Thymus (tissue), 11 donors: Measurements from ENCODE around the gene MUC6. TPM values are rescaled to one million over a fixed set of nuclear protein-coding genes. Genes with fewer than 3 reads are reported as not detected.

Source experiments
- DNase-seq, 9 donors: peaks; one replicate each; pipeline ENCODE4 v3.0.0-alpha.2; 2013; ENCODE audit warnings: low spot score in 9 of 9, low read depth in 6 of 9, missing footprints in 1 of 9
- H3K27ac ChIP-seq, 2 donors: one replicate each; pipeline ENCODE4 v1.5.1; 2013; ENCODE audit warnings: control low read depth in 1 of 2, low read depth in 1 of 2, low read length in 1 of 2, mild to moderate bottlenecking in 1 of 2, moderate library complexity in 1 of 2
- H3K27me3 ChIP-seq, 2 donors: one replicate each; pipeline ENCODE4 v1.5.1; 2013; ENCODE audit warnings: low read length in 1 of 2; ENCODE audit not compliant: control insufficient read depth in 2 of 2, insufficient read depth in 1 of 2
- H3K36me3 ChIP-seq, 2 donors: one replicate each; pipeline ENCODE4 v1.5.1; 2013; ENCODE audit warnings: low read length in 1 of 2, mild to moderate bottlenecking in 1 of 2, moderate library complexity in 1 of 2; ENCODE audit not compliant: control insufficient read depth in 2 of 2, insufficient read depth in 2 of 2
- H3K4me1 ChIP-seq, 2 donors: one replicate each; pipeline ENCODE4 v1.5.1; 2013; ENCODE audit warnings: low read length in 2 of 2; ENCODE audit not compliant: control insufficient read depth in 2 of 2, insufficient read depth in 2 of 2
- H3K4me3 ChIP-seq, 2 donors: one replicate each; pipeline ENCODE4 v1.5.1; 2013; ENCODE audit warnings: low read length in 2 of 2, control low read depth in 1 of 2, mild to moderate bottlenecking in 1 of 2
- H3K9me3 ChIP-seq, 2 donors: one replicate each; pipeline ENCODE4 v1.5.1; 2013; ENCODE audit warnings: low read length in 1 of 2, mild to moderate bottlenecking in 1 of 2; ENCODE audit not compliant: control insufficient read depth in 2 of 2, insufficient read depth in 1 of 2
- WGBS: extraction: QIAGEN DNeasy Blood & Tissue Kit; methylation state at CpG from one replicate; pipeline ENCODE4 v1.1.7; 2013; 5-methylcytosine and 5-hydroxymethylcytosine counted together
- polyA plus RNA-seq: library from polyadenylated mRNA; stranded (reverse); fragments of 200-250 nt; gene quantifications from one replicate; pipeline ENCODE4 v1.2.3, GENCODE V29; 2013
- total RNA-seq: library from RNA; stranded (reverse); fragments of 120-200 nt; gene quantifications from one replicate; pipeline ENCODE4 v1.2.4, GENCODE V29; 2013
- donor health status: healthy.

Gene MUC6
- total and polyA plus RNA-seq, 2 donors = 0.16 to 0.19 TPM

GRCh38 chr11:971092-971690, 65.3 kb downstream of the MUC6 start:
- H3K4me1 ChIP-seq = peaks cover 13 to 15% of the 10 kb centered on the region in 2 donors
- DNase-seq = no peak
- H3K9me3 ChIP-seq = no peaks in the 10 kb centered on the region
- WGBS = 47% methylated on average over 12 of the region's 12 CpGs
- H3K4me3 ChIP-seq = no peak overlapping the region
- H3K27ac ChIP-seq = no peak overlapping the region
- no peaks in the 10 kb centered on the region for H3K27me3 ChIP-seq
- peaks cover 30 to 50% of the 10 kb centered on the region in 2 donors for H3K36me3 ChIP-seq

- Histone ChIP-seq H3K9me3 (no peaks in the 10 kb centered on the region), H3K4me3 (no peak overlapping the region), H3K36me3 (peaks cover 28 to 53% of the 10 kb centered on the region in 2 donors), H3K27ac (no peak overlapping the region), H3K27me3 (no peaks in the 10 kb centered on the region), H3K4me1 (peaks cover 13% of the 10 kb centered on the region in 2 donors)
- 24% methylated on average over 26 of the region's 26 CpGs for WGBS
- peak in 1 of 9 donors; percentile 38 for DNase-seq
Measured at GRCh38 chr11:970319-970871, 66.1 kb downstream of the MUC6 start.

- Histone ChIP-seq H3K9me3 (peaks cover 0 to 1% of the 10 kb centered on the region in 2 donors), H3K27me3 (no peaks in the 10 kb centered on the region), H3K4me1 (peaks cover 13% of the 10 kb centered on the region in 2 donors), H3K4me3 (no peak overlapping the region), H3K36me3 (peaks cover 28 to 53% of the 10 kb centered on the region in 2 donors), H3K27ac (no peak overlapping the region)
- peak in 1 of 9 donors; percentile 13 for DNase-seq
- WGBS = 62% methylated on average over 9 of the region's 9 CpGs
Measured at GRCh38 chr11:969651-970205, 66.8 kb downstream of the MUC6 start.

GRCh38 chr11:968822-969221, 67.7 kb downstream of the MUC6 start:
- Histone ChIP-seq H3K4me3 (no peak overlapping the region), H3K27ac (no peak overlapping the region), H3K27me3 (no peaks in the 10 kb centered on the region), H3K36me3 (peaks cover 33 to 51% of the 10 kb centered on the region in 2 donors), H3K4me1 (peaks cover 13% of the 10 kb centered on the region in 2 donors), H3K9me3 (peaks cover 0 to 8% of the 10 kb centered on the region in 2 donors)
- 97% methylated on average over 14 of the region's 14 CpGs for WGBS
- DNase-seq = no peak

- Histone ChIP-seq H3K9me3 (peaks cover 0 to 9% of the 10 kb centered on the region in 2 donors), H3K27me3 (no peaks in the 10 kb centered on the region), H3K27ac (no peak overlapping the region), H3K36me3 (peaks cover 37 to 50% of the 10 kb centered on the region in 2 donors), H3K4me3 (no peak overlapping the region), H3K4me1 (peaks cover 13% of the 10 kb centered on the region in 2 donors)
- WGBS = 94% methylated on average over 31 of the region's 31 CpGs
- DNase-seq = no peak
Measured at GRCh38 chr11:967995-968751, 68.3 kb downstream of the MUC6 start.

- H3K36me3 ChIP-seq = peaks cover 20 to 41% of the 10 kb centered on the region in 2 donors
- no peak for DNase-seq
- no peaks in the 10 kb centered on the region for H3K27me3 ChIP-seq
Measured at GRCh38 chr11:965206-965775, 71.2 kb downstream of the MUC6 start.

GRCh38 chr11:963852-964251, 72.7 kb downstream of the MUC6 start:
- Histone ChIP-seq H3K27ac (no peak overlapping the region), H3K4me1 (no peaks in the 10 kb centered on the region), H3K9me3 (peaks cover 0 to 9% of the 10 kb centered on the region in 2 donors), H3K4me3 (no peak overlapping the region), H3K36me3 (peaks cover 30 to 45% of the 10 kb centered on the region in 2 donors), H3K27me3 (no peaks in the 10 kb centered on the region)
- 98% methylated on average over 7 of the region's 7 CpGs for WGBS
- no peak for DNase-seq

More at GRCh38 chr11:965206-965775, 71.2 kb downstream of the MUC6 start:
- 97% methylated on average over 13 of the region's 13 CpGs for WGBS
- Histone ChIP-seq H3K4me1 (peaks cover 4 to 8% of the 10 kb centered on the region in 2 donors), H3K4me3 (no peak overlapping the region), H3K27ac (no peak overlapping the region), H3K9me3 (peaks cover 0 to 9% of the 10 kb centered on the region in 2 donors)
